ENCODE results near the gene RHOT2. TPM values are rescaled to one million over a fixed set of nuclear protein-coding genes. Genes with fewer than 3 reads are reported as not detected.

RHOT2 gene
- total RNA-seq, 6 experiments from 2014 or later = 73.9 to 93.4 (median 84.8) TPM

GRCh38 chr16:657487-657886 lies 10.4 kb upstream of the RHOT2 start:
- no peak for DNase-seq
- H3K4me3 Mint-ChIP-seq = no peak overlapping the region
- H3K27ac Mint-ChIP-seq = no peak overlapping the region
- no peak for TF ChIP-seq CTCF (IDR thresholded peaks at IDR 0.05)
- no peaks in the 10 kb centered on the region for H3K4me1 Mint-ChIP-seq (ENCODE audit: low read depth)
- no peaks in the 10 kb centered on the region for H3K27me3 Mint-ChIP-seq (ENCODE audit: insufficient read depth)
- no peaks in the 10 kb centered on the region for H3K36me3 Mint-ChIP-seq (ENCODE audit: low read depth)
- no peaks in the 10 kb centered on the region for H3K9me3 Mint-ChIP-seq

GRCh38 chr16:658679-659571 lies 9.0 kb upstream of the RHOT2 start:
- Mint-ChIP-seq H3K9me3 (no peaks in the 10 kb centered on the region), H3K4me3 (no peak overlapping the region), H3K4me1 (ENCODE audit: low read depth) (no peaks in the 10 kb centered on the region), H3K27me3 (ENCODE audit: insufficient read depth) (no peaks in the 10 kb centered on the region), H3K27ac (no peak overlapping the region), H3K36me3 (ENCODE audit: low read depth) (no peaks in the 10 kb centered on the region)
- TF ChIP-seq CTCF (IDR thresholded peaks at IDR 0.05) = peak; percentile 43
- DNase-seq = no peak

- Mint-ChIP-seq H3K27me3 (ENCODE audit: insufficient read depth) (no peaks in the 10 kb centered on the region), H3K27ac (no peak overlapping the region), H3K4me3 (no peak overlapping the region), H3K36me3 (ENCODE audit: low read depth) (no peaks in the 10 kb centered on the region), H3K9me3 (no peaks in the 10 kb centered on the region), H3K4me1 (ENCODE audit: low read depth) (no peaks in the 10 kb centered on the region)
- no peak for TF ChIP-seq CTCF (IDR thresholded peaks at IDR 0.05)
- no peak for DNase-seq
These were observed 8.3 kb upstream of the RHOT2 start for GRCh38 chr16:659618-660017.

- Mint-ChIP-seq H3K4me3 (no peak overlapping the region), H3K27ac (no peak overlapping the region), H3K36me3 (ENCODE audit: low read depth) (no peaks in the 10 kb centered on the region), H3K4me1 (ENCODE audit: low read depth) (no peaks in the 10 kb centered on the region), H3K27me3 (ENCODE audit: insufficient read depth) (no peaks in the 10 kb centered on the region), H3K9me3 (no peaks in the 10 kb centered on the region)
- DNase-seq = no peak
- no peak for TF ChIP-seq CTCF (IDR thresholded peaks at IDR 0.05)
These were observed 7.8 kb upstream of the RHOT2 start for GRCh38 chr16:660132-660458.

- Mint-ChIP-seq H3K9me3 (no peaks in the 10 kb centered on the region), H3K4me3 (peak overlapping the region; percentile 13; the same call in 1 of the 2 replicates), H3K27ac (no peak overlapping the region; the same call in 1 of the 2 replicates), H3K4me1 (ENCODE audit: low read depth) (no peaks in the 10 kb centered on the region), H3K36me3 (ENCODE audit: low read depth) (no peaks in the 10 kb centered on the region), H3K27me3 (ENCODE audit: insufficient read depth) (no peaks in the 10 kb centered on the region)
- peak; percentile 76 for DNase-seq
- TF ChIP-seq CTCF (IDR thresholded peaks at IDR 0.05) = peak; percentile 73
These were observed 7.3 kb upstream of the RHOT2 start for GRCh38 chr16:660459-661183.

Measured in HFFc6 (cell line).